ENCODE measurements around the gene MAP3K6. TPM values are rescaled to one million over a fixed set of nuclear protein-coding genes. Genes with fewer than 3 reads are reported as not detected.
A peak's percentile ranks its signal among the peaks of the same experiment; 100 is the strongest.

MAP3K6 gene
- total RNA-seq, 2 donors from 2014 or later: 31.3 to 42.1 TPM

DNA sequence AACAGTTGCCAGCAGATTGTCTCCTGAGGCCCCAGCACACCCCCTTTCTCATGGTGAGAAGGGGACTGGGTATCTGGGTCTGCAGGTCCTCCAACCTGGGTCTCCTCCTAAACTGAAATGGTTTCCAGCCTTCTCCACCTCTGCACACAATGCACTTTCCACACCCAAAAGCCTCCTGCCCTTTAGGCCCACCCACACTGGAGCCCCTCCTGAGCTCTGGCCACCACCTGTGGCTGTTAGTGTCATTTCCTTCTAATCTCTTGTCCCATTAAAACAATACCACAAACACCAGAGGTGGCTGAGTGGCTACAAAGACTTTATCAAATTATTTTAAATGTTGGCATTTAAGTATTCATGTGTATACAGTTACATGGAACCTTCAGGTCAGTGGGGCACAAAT lies 37.2 kb upstream of the MAP3K6 start:
- H3K4me3 ChIP-seq: no peak overlapping the region
- H3K36me3 ChIP-seq: peaks cover 26% of the 10 kb centered on the region
- H3K4me1 ChIP-seq: peaks cover 0 to 82% of the 10 kb centered on the region in 2 donors
- TF ChIP-seq, protein P1, sequence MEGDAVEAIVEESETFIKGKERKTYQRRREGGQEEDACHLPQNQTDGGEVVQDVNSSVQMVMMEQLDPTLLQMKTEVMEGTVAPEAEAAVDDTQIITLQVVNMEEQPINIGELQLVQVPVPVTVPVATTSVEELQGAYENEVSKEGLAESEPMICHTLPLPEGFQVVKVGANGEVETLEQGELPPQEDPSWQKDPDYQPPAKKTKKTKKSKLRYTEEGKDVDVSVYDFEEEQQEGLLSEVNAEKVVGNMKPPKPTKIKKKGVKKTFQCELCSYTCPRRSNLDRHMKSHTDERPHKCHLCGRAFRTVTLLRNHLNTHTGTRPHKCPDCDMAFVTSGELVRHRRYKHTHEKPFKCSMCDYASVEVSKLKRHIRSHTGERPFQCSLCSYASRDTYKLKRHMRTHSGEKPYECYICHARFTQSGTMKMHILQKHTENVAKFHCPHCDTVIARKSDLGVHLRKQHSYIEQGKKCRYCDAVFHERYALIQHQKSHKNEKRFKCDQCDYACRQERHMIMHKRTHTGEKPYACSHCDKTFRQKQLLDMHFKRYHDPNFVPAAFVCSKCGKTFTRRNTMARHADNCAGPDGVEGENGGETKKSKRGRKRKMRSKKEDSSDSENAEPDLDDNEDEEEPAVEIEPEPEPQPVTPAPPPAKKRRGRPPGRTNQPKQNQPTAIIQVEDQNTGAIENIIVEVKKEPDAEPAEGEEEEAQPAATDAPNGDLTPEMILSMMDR (IDR thresholded peaks at IDR 0.05): no peak
- no peaks in the 10 kb centered on the region for H3K9me3 ChIP-seq
- peak overlapping the region; percentile 79 to 80 for H3K27ac ChIP-seq
- DNase-seq (ENCODE audit: low spot score): no peak
- H3K27me3 ChIP-seq: no peaks in the 10 kb centered on the region

- TF ChIP-seq, protein P1 (IDR thresholded peaks at IDR 0.05): no peak
- Histone ChIP-seq H3K27me3 (no peaks in the 10 kb centered on the region), H3K36me3 (peaks cover 18% of the 10 kb centered on the region), H3K9me3 (no peaks in the 10 kb centered on the region), H3K4me3 (peak overlapping the region in 1 of 2 donors; percentile 17), H3K27ac (peak overlapping the region; percentile 79 to 80), H3K4me1 (peaks cover 0 to 82% of the 10 kb centered on the region in 2 donors)
- peak; percentile 90 for DNase-seq (ENCODE audit: low spot score)
These were observed 36.4 kb upstream of the MAP3K6 start for GRCh38 chr1:27403065-27403726.

- Histone ChIP-seq H3K27me3 (no peaks in the 10 kb centered on the region), H3K4me1 (peaks cover 0 to 81% of the 10 kb centered on the region in 2 donors), H3K36me3 (peaks cover 10% of the 10 kb centered on the region), H3K4me3 (no peak overlapping the region), H3K9me3 (no peaks in the 10 kb centered on the region), H3K27ac (peak overlapping the region; percentile 79 to 80)
- TF ChIP-seq, protein P1 (IDR thresholded peaks at IDR 0.05): peak; percentile 33 to 84
- peak; percentile 88 for DNase-seq (ENCODE audit: low spot score)
These were observed 35.6 kb upstream of the MAP3K6 start for GRCh38 chr1:27402349-27402754.

- no peak for DNase-seq (ENCODE audit: low spot score)
- Histone ChIP-seq H3K27ac (no peak overlapping the region), H3K27me3 (no peaks in the 10 kb centered on the region), H3K4me3 (no peak overlapping the region), H3K36me3 (no peaks in the 10 kb centered on the region), H3K4me1 (peaks cover 0 to 74% of the 10 kb centered on the region in 2 donors), H3K9me3 (no peaks in the 10 kb centered on the region)
- TF ChIP-seq, protein P1 (IDR thresholded peaks at IDR 0.05): no peak
These were observed 34.2 kb upstream of the MAP3K6 start for GRCh38 chr1:27400963-27401341.

- DNase-seq (ENCODE audit: low spot score): no peak
- Histone ChIP-seq H3K27ac (no peak overlapping the region), H3K36me3 (no peaks in the 10 kb centered on the region), H3K9me3 (no peaks in the 10 kb centered on the region), H3K4me1 (peaks cover 0 to 73% of the 10 kb centered on the region in 2 donors), H3K4me3 (no peak overlapping the region), H3K27me3 (no peaks in the 10 kb centered on the region)
- TF ChIP-seq, protein P1 (IDR thresholded peaks at IDR 0.05): no peak
These were observed 33.6 kb upstream of the MAP3K6 start for GRCh38 chr1:27400082-27400962.
